ENCODE data around the gene YTHDF1.

Gene YTHDF1

GRCh38 chr20:63192721-63193120 is 23.2 kb downstream of the YTHDF1 start:
- Mint-ChIP-seq H3K27ac (no peak overlapping the region), H3K9me3 (no peaks in the 10 kb centered on the region), H3K4me1 (ENCODE audit: low read depth) (peaks cover 7% of the 10 kb centered on the region), H3K36me3 (ENCODE audit: low read depth) (peaks cover 5% of the 10 kb centered on the region), H3K4me3 (no peak overlapping the region), H3K27me3 (ENCODE audit: low read depth) (no peaks in the 10 kb centered on the region)

GRCh38 chr20:63191400-63191799 is 24.5 kb downstream of the YTHDF1 start:
- no peak overlapping the region for H3K27ac Mint-ChIP-seq

DNA sequence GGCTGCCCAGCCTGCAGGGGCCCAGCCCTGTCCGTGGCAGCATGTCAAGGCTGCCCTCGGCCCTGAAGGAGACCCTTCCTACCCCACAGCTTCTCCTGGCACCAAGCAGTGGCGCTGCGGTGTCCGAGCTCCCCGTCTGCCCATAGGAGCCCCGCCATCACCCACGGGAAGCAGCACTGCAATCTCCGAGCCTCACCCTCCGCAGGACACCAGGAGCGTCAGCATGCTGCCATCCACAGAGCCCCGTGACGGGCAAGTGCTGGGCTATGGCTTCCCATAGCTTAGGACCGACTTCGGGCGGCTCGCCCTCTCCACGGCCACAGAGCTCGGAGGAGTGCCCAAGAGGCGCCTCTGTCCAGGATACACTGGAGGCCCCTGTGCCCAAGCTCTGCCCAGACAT is 25.1 kb downstream of the YTHDF1 start:
- no peak overlapping the region for H3K27ac Mint-ChIP-seq
- H3K9me3 Mint-ChIP-seq: no peaks in the 10 kb centered on the region
- H3K27me3 Mint-ChIP-seq (ENCODE audit: low read depth): no peaks in the 10 kb centered on the region
- no peaks in the 10 kb centered on the region for H3K4me1 Mint-ChIP-seq (ENCODE audit: low read depth)
- H3K36me3 Mint-ChIP-seq (ENCODE audit: low read depth): peaks cover 3% of the 10 kb centered on the region
- H3K4me3 Mint-ChIP-seq: no peak overlapping the region

More at GRCh38 chr20:63191400-63191799, 24.5 kb downstream of the YTHDF1 start:
- no peaks in the 10 kb centered on the region for H3K9me3 Mint-ChIP-seq
- H3K36me3 Mint-ChIP-seq (ENCODE audit: low read depth): peaks cover 3% of the 10 kb centered on the region
- H3K4me3 Mint-ChIP-seq: no peak overlapping the region
- H3K4me1 Mint-ChIP-seq (ENCODE audit: low read depth): peaks cover 1% of the 10 kb centered on the region
- no peaks in the 10 kb centered on the region for H3K27me3 Mint-ChIP-seq (ENCODE audit: low read depth)

DNA sequence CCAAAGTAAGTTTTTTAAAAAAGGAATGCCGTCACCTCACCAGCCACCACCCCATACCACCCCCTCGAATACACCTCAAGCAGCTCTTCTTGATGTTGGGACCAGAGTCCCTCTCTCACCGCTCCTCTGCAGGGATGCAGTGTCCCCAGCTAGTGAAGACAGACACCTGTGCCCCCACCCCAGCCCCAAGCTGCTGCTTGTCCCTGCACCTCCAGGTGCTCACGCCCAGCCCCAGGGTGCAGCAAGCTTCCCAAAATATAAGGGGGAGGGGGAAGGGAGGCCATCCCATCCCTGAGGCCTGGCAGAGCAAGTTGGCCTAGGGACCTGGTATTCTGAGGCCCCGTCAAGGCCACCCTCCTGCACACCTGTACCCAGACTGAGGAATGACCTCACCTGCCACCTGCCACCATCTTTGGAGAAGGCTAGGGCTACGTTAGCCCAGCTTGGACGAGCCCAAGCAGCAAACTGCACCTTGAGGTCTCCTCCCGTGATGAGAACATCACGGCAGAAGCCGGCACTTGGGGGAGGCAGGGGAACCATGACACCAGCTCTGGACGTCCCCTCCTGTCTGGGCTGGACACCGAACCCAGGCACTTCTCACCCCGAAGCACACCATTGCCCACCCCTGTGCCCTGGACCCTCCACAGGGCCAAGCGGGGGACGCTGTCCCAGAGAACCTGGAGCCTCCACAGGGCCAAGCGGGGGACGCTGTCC is 25.9 kb downstream of the YTHDF1 start:
- Mint-ChIP-seq H3K27ac (no peak overlapping the region), H3K27me3 (ENCODE audit: low read depth) (no peaks in the 10 kb centered on the region), H3K4me1 (ENCODE audit: low read depth) (no peaks in the 10 kb centered on the region), H3K36me3 (ENCODE audit: low read depth) (peaks cover 3% of the 10 kb centered on the region), H3K4me3 (no peak overlapping the region), H3K9me3 (peaks cover 5% of the 10 kb centered on the region)

DNA sequence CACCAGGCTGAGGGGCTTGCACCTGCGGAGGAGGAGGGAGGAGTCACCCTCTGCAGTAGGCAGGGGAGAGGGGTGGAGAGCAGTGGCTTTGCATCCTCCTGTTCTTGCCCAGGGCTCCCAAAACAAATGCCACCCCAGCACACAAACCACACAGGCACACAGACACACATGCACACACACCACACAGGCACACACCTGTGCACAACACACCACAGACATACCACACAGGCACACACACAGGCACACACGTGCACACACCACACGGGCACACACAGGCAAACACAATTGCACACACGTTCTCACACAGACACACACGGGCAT is 26.6 kb downstream of the YTHDF1 start:
- Mint-ChIP-seq H3K36me3 (ENCODE audit: low read depth) (no peaks in the 10 kb centered on the region), H3K27ac (no peak overlapping the region), H3K4me1 (ENCODE audit: low read depth) (no peaks in the 10 kb centered on the region), H3K27me3 (ENCODE audit: low read depth) (no peaks in the 10 kb centered on the region), H3K4me3 (no peak overlapping the region), H3K9me3 (peaks cover 5% of the 10 kb centered on the region)

DNA sequence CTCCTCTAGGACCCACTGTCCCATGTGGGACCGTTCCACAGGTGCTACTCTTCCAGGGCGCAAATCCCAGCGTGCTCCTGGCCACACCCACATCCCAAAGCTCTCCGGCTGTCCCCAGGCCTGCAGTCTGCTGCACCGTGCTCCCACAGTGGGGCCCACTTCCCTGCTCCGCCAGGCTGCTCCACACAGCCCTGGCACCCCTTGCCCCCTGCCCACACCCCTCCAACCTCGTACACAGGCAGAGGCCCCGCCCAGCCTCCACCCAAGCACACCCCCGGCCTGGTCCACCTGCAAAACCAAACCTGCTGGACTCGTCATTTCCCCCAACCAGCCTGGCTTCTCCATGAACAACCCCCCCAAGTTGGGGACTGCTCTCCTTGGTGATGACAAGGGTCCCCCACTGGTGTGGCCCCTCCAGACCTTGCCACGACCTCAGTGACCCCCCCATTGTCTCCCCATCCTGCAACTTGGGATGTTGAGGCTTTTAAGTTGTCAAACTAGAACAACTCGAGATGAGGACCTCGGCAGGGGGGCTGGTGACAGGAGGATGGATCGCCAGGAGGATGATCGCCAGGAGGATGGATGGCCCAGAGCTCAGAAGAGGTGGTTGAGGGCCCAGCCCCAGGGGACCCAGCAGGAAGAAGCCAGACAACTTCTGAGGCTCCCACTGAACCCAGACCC is 27.1 kb downstream of the YTHDF1 start:
- no peak overlapping the region for H3K4me3 Mint-ChIP-seq
- no peak overlapping the region for H3K27ac Mint-ChIP-seq
- H3K9me3 Mint-ChIP-seq: peaks cover 5% of the 10 kb centered on the region
- no peaks in the 10 kb centered on the region for H3K4me1 Mint-ChIP-seq (ENCODE audit: low read depth)
- H3K36me3 Mint-ChIP-seq (ENCODE audit: low read depth): no peaks in the 10 kb centered on the region
- no peaks in the 10 kb centered on the region for H3K27me3 Mint-ChIP-seq (ENCODE audit: low read depth)

DNA sequence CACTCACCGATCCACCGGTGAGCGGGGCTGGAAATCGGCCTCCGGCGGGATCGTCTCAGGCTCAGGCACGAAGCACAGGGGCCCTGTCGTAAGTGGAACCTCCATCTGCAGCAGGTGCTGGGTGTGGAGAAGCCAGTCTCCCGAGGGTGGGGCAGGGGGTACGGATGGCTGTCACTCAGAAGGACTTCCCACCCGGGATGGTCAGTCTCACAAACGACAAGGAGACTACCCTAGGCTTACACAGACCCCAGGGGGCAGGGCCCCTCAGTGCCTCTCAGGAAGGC is 27.8 kb downstream of the YTHDF1 start:
- no peaks in the 10 kb centered on the region for H3K27me3 Mint-ChIP-seq (ENCODE audit: low read depth)

GRCh38 chr20:63187338-63188158 is 28.4 kb downstream of the YTHDF1 start:
- no peaks in the 10 kb centered on the region for H3K36me3 Mint-ChIP-seq (ENCODE audit: low read depth)
- H3K4me3 Mint-ChIP-seq: no peak overlapping the region
- H3K4me1 Mint-ChIP-seq (ENCODE audit: low read depth): no peaks in the 10 kb centered on the region
- peaks cover 5% of the 10 kb centered on the region for H3K9me3 Mint-ChIP-seq
- no peaks in the 10 kb centered on the region for H3K27me3 Mint-ChIP-seq (ENCODE audit: low read depth)
- no peak overlapping the region for H3K27ac Mint-ChIP-seq

More for the DNA sequence above, 27.8 kb downstream of the YTHDF1 start:
- Mint-ChIP-seq H3K4me3 (no peak overlapping the region), H3K4me1 (ENCODE audit: low read depth) (no peaks in the 10 kb centered on the region), H3K36me3 (ENCODE audit: low read depth) (no peaks in the 10 kb centered on the region), H3K9me3 (peaks cover 5% of the 10 kb centered on the region), H3K27ac (no peak overlapping the region)

- Mint-ChIP-seq H3K36me3 (ENCODE audit: low read depth) (no peaks in the 10 kb centered on the region), H3K9me3 (peaks cover 5% of the 10 kb centered on the region), H3K4me3 (no peak overlapping the region), H3K4me1 (ENCODE audit: low read depth) (no peaks in the 10 kb centered on the region), H3K27ac (no peak overlapping the region), H3K27me3 (ENCODE audit: low read depth) (no peaks in the 10 kb centered on the region)
Measured at GRCh38 chr20:63186528-63187316, 29.2 kb downstream of the YTHDF1 start.

GRCh38 chr20:63186084-63186483 is 29.8 kb downstream of the YTHDF1 start:
- no peaks in the 10 kb centered on the region for H3K4me1 Mint-ChIP-seq (ENCODE audit: low read depth)
- H3K36me3 Mint-ChIP-seq (ENCODE audit: low read depth): no peaks in the 10 kb centered on the region
- peaks cover 5% of the 10 kb centered on the region for H3K9me3 Mint-ChIP-seq
- H3K27me3 Mint-ChIP-seq (ENCODE audit: low read depth): peaks cover 3% of the 10 kb centered on the region
- no peak overlapping the region for H3K4me3 Mint-ChIP-seq
- no peak overlapping the region for H3K27ac Mint-ChIP-seq

DNA sequence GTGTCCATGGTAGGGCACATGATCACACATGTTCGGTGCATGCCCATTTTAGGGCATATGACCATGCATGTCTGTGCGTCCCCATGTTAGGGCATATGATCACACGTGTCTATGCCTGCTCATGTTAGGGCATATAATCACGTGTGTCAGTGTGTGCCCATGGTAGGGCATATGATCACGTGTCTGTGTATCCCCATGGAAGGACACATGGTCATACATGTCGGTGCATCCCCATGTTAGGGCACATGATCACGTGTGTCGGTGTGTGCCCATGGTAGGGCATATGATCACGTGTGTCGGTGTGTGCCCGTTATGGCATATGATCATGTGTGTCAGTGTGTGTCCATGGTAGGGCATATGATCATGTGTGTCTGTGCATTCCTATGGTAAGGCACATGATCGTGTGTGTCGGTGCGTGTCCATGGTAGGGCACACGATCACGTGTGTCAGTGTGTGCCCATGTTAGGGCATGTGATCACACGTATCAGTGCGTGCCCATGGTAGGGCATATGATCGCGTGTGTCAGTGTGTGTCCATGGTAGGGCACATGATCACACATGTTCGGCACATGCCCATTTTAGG is 30.6 kb downstream of the YTHDF1 start:
- Mint-ChIP-seq H3K9me3 (peaks cover 5% of the 10 kb centered on the region), H3K27me3 (ENCODE audit: low read depth) (peaks cover 10% of the 10 kb centered on the region), H3K27ac (no peak overlapping the region), H3K4me3 (no peak overlapping the region), H3K4me1 (ENCODE audit: low read depth) (no peaks in the 10 kb centered on the region), H3K36me3 (ENCODE audit: low read depth) (no peaks in the 10 kb centered on the region)

DNA sequence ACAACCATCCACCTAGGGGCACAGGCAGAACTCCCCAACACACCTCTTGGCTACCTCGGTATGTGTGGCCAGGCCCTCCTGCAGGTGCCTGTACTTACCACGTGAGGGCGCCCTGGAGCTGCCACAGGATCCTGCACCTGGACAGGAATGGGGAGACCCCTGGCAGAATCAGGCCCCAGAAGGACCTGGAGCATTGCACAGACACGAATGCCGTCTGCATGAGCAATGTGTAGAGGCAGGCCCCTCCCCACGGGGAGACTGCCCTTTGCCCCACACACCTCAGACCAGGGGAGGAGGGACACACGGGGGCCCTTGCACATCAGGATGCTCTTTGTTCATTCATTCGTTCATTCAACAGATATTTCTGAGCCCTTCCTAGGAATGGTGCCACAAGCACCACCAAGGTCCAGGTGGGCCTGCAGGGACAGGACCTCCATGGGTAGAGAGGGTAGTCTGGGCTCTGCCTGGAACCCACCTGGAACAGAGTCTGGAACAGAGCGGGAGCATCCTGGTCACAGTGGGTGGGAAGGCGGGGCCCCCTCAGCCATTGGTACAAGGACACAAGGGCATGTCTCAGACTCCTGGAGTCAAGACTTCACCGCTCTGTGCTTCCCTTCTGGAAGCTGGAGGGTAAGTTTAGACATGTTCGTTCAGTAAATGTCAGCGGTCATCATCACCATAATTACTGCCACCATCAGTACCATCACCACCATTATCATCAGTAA is 32.3 kb downstream of the YTHDF1 start:
- Mint-ChIP-seq H3K4me1 (ENCODE audit: low read depth) (no peaks in the 10 kb centered on the region), H3K36me3 (ENCODE audit: low read depth) (no peaks in the 10 kb centered on the region), H3K27me3 (ENCODE audit: low read depth) (peaks cover 20% of the 10 kb centered on the region), H3K4me3 (no peak overlapping the region), H3K27ac (no peak overlapping the region), H3K9me3 (peaks cover 5% of the 10 kb centered on the region)

GRCh38 chr20:63182946-63183415 is 33.0 kb downstream of the YTHDF1 start:
- no peaks in the 10 kb centered on the region for H3K4me1 Mint-ChIP-seq (ENCODE audit: low read depth)
- peaks cover 20% of the 10 kb centered on the region for H3K27me3 Mint-ChIP-seq (ENCODE audit: low read depth)
- no peak overlapping the region for H3K27ac Mint-ChIP-seq
- H3K36me3 Mint-ChIP-seq (ENCODE audit: low read depth): no peaks in the 10 kb centered on the region
- no peak overlapping the region for H3K4me3 Mint-ChIP-seq
- H3K9me3 Mint-ChIP-seq: peaks cover 5% of the 10 kb centered on the region
